Measurements from ENCODE around the gene ACSF3.

Gene ACSF3

DNA sequence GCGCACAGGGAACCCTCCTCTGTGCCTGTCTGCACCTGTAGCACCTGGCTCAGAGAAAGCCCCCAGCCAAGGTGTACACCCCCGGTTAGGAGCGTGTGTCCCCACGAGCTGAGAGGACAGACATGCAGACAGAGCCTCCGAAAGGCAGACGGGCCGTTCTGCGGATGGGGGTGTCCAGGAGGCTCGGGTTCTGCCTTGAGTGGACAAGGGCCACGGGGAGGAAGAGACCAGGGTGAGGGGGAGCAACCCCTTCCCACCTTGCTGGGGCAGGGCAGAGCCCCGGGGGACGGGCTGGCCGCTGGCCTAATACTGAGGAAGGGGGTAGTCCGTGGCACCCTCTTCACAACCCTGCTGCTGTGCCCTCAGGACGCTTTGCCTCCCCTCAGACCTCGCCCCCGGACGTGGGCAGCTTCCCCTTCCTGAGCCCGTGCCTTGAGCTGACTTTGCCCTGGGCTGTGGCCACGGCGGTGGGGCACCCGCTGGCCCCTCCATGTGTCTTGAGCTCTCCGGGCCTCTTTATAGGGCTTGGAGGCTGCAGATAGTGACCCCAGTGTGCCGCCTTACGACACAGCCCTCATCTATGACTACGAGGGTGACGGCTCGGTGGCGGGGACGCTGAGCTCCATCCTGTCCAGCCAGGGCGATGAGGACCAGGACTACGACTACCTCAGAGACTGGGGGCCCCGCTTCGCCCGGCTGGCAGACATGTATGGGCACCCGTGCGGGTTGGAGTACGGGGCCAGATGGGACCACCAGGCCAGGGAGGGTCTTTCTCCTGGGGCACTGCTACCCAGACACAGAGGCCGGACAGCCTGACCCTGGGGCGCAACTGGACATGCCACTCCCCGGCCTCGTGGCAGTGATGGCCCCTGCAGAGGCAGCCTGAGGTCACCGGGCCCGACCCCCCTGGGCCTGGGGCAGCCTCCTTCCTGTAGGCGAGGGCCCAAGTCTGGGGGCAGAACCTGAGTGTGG, 101.0 kb downstream of the ACSF3 start:
- no peak for FAIRE-seq

DNA sequence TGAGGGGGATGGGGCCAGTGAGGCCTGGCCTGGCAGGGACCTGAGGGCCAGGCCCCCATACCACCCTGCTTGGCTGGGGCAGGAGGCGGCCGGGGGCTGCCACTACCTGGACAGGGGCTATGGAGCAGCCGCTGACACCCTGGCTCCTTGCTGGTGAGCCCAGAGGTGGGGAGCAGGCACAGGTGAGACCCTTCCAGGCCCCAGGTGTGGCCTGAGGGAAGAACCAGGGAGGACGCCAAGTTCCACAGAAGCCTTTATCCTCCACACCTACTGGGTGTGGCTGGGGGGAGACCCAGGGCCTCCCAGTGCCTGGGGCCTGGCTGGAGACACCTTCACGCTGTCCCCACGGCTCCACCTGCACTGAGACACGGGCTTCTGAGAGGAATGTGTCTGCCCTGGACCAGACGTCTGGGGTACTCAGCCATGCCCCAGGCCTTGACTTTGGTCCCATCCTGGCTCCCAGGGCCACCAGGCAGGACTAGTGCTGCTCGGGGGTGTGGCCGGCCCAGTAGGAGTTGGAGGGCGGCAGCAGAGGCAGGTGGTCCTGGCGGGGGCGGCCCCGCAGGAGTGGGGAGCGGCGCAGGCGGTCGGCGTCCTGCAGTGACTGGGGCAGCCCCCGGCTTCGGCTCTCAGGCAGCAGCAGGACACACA, 102.0 kb downstream of the ACSF3 start:
- FAIRE-seq, result no peak

DNA sequence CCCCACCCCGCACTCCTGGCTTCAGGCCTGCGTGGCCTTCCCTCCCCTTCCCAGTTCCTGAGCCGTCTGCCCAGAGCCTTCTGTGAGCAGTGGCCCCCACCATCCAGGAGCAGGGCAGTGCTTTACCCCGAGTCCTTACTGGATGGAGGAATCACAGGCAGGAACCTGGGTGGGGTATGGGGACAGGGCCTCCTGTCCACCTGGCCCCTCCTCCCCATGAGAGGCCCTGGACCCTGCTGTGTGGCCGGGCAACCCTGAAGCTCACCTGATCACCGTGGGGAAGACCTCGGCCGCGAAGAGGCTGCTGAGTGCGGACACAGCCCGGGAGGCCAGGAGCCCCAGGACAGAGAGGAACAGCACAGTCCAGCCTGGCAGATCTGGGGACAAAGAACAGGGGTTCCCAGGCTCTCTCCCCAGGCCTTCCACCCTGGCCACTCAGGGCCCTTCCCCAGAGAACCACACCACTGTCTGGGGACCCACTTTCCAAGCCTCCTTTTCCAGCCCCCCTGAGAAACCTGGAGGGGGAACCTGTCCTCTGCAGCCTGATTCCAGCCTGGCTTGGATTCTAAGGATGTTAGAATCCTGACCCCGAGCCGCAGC, 103.5 kb downstream of the ACSF3 start:
- no peak for FAIRE-seq

- no peak for FAIRE-seq
Measured at GRCh38 chr16:89197633-89198416, 104.2 kb downstream of the ACSF3 start.

GRCh38 chr16:89198417-89199240, 105.0 kb downstream of the ACSF3 start:
- no peak for FAIRE-seq

DNA sequence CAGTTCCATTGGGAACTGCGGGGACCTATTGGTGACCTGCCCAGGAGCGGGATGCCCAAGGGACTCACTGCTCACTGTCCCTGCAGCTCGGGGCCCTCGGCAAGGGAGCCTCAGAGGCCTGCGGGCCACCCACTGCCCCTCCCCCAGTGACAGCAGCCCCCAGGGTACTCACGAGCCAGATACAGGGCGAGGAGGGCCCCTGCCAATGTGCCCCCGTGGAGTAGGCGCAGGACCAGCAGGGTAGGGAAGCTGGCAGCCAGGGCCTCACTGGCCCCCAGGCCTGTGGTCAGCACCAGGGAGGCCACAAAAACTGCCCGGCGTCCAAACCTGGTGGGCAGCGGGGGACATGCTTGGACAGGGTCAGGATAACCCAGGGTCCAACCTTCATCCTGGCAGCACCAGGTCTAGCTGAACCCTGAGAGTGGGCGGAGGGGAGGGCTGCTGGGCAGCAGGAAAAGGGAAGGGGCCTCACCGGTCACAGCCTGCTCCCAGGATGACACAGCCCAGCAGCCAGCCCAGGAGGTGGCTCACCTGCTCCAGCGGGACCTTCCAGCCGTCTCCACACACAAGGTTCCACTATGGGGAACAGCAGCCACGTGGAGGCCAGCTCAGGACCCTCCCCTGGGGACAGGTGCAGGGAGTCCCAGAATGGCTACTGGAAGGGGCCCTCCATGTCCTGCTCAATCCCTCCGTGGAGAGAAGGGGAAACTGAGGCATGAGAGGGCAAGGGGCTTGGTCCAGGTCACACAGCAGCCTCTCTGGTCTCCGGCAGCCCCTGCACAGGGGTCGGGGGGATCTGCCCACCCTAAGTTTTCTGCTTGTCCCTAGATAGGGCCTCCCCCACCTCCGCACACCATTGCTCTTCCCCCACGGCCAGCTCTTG, 105.8 kb downstream of the ACSF3 start:
- FAIRE-seq, result no peak

GRCh38 chr16:89200124-89200849, 106.6 kb downstream of the ACSF3 start, which contains the start of gene SLC22A31:
TSS of gene SLC22A31 (minus strand) at chr16:89200537. CDS start at chr16:89200501, 36 bp downstream.
- FAIRE-seq, result no peak

DNA sequence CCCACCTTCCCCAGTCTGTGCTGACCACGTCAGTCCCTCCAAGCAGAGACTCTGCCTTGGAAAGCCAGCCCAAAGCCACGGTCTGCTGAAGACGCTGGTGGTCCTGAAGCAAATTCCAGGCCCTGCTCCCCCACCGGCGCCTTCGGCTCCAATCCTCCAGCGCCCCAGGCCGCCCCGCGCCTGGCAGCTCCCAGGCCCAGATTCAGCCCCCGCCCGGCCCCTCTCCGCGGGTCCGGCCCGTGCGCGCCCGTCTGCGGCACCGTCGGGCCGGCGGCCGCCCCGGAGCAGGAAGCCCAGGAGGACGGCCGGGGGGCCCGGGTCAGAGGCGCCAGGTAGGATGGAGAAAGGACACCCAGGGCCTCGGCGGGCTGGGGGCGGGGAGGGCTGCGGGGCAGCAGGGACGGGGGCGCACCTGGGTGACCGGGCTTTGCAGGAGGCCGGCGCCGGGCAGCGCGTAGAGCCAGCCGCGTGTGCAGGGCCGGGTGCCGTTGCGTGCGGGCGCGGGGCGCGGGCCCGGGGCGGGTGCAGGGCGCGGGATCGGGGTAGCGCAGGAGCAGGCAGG, 107.3 kb downstream of the ACSF3 start:
- no peak for FAIRE-seq

- no peak for FAIRE-seq
Measured at GRCh38 chr16:89201439-89202377, 108.1 kb downstream of the ACSF3 start.

DNA sequence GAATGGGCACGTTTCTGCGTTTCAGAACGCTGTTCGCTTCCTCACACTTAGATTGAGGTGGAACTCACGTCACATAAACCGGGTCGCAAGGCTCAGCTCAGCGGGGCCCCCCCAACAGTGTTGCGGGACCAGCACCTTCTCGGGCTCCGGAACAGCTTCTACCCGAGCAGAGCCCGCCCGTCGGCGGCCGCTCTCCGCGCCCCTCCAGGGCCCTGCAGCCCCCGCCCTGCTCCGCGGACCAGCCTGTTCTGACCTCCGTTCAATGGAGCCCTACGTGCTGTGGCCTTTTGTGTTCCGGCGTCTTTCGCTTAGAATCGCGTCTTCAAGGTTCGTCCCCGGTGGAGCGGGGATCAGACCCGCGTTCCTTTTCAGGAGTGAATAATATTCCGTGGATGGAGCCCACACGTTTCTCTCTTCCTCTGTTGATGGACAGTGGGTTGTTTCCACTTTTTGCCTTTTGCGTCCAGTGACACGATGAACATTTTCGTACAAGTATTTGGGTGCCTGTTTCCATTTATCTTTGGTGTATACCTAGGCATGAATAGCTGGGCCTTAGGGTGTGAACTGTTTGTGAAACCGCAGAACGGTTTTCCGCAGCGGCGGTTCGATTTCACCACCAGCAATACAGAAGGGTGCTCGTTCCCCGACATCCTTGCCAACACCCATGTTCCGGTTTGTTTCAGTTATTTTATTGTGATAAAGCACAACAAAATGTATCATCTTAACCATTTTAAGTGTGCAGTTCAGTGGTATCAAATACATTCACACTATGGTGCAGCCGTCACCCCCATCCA, 109.0 kb downstream of the ACSF3 start:
- no peak for FAIRE-seq

All from TTC549 (cell line).